Thyroid gland (tissue), 4 donors: Measurements from ENCODE around the gene PDCD2L.

Source experiments
- CTCF ChIP-seq, 6 experiments: fragments of 200-600 bp in 3 of 6; fragments of 450-650 bp in 3 of 6; sonication (generic) in 3 of 6; IDR thresholded peaks; one replicate each; pipeline ENCODE4 v1.5.1; 2016 to 2019; ENCODE audit warnings: antibody characterized with exemption in 6 of 6, mild to moderate bottlenecking in 2 of 6, inconsistent platforms in 1 of 6, moderate library complexity in 1 of 6
- POLR2A ChIP-seq, 2 donors: fragments of 450-650 bp; IDR thresholded peaks; one replicate each; pipeline ENCODE4 v1.6.1; 2017; ENCODE audit warnings: antibody characterized with exemption in 2 of 2, mild to moderate bottlenecking in 2 of 2, moderate library complexity in 1 of 2

GRCh38 chr19:34391813-34392212, 12.4 kb upstream of the PDCD2L start:
- no peak for TF ChIP-seq POLR2A (IDR thresholded peaks at IDR 0.05)
- TF ChIP-seq CTCF (IDR thresholded peaks at IDR 0.05): no peak
